SK-N-MC (cell line): ENCODE results near the gene BOLA2B.

Source experiments
- EZH2 ChIP-seq: fragments of 200-600 bp; sonication (generic); IDR thresholded peaks from one replicate; pipeline ENCODE4 v1.6.1; 2017; ENCODE audit warnings: antibody characterized with exemption
- POLR2AphosphoS5 ChIP-seq: IDR thresholded peaks from 2 replicates; pipeline ENCODE4 v1.6.1; 2012; ENCODE audit warnings: mild to moderate bottlenecking, low read depth, low read length, borderline replicate concordance

DNA sequence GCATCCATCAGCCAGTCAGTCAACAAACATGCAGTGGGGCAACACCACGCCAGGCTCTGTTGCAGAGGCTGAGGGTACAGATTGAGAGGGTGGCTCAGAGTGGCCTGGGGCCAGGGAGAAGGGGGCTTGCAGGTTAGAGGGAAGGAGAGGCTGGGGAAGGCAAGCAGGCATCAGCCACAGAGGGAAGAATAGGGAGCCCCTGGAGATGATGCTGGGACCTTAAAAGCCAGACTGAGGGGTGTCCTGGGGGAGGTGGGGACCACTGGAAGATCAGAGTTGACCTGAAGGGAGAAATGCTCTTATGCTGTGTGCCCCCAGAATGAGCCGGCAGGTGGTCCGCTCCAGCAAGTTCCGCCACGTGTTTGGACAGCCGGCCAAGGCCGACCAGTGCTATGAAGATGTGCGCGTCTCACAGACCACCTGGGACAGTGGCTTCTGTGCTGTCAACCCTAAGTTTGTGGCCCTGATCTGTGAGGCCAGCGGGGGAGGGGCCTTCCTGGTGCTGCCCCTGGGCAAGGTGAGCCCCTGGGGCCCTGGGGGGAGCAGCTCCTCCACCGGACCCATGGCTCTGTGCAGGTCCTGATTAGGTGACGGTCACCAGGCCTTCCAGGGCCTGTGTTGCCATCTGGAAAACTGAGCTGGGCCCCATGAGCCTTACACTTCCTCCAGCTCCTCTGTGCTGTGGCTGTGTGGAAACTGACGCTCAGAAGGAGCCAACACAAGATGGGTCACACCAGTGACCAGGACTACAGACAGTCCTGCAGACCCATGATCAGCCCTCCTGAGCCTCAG lies 8.4 kb downstream of the BOLA2B start:
- TF ChIP-seq EZH2 (no peak), POLR2AphosphoS5 (no peak)
